GM06990 (cell line): ENCODE data around the gene PTPRE.

Experiments used
- DNase-seq: peaks from one replicate; pipeline ENCODE4 v3.0.0-alpha.2; 2011; ENCODE audit not compliant: insufficient read length; ENCODE audit errors: extremely low read depth
- H3K27me3 ChIP-seq: replicated peaks from 2 replicates; pipeline ENCODE4 v1.6.0; 2011; ENCODE audit warnings: low read length; ENCODE audit not compliant: control insufficient read depth, insufficient read depth
- H3K36me3 ChIP-seq: 2 replicates; pipeline ENCODE4 v1.5.1; 2011; ENCODE audit warnings: low read length; ENCODE audit not compliant: control insufficient read depth, insufficient read depth
- H3K4me3 ChIP-seq: replicated peaks from 2 replicates; pipeline ENCODE4 v1.5.1; 2011; ENCODE audit warnings: low read depth, mild to moderate bottlenecking, control low read depth, low read length
- TF ChIP-seq, protein P1 (sequence below): IDR thresholded peaks from 2 replicates; pipeline ENCODE4 v1.5.1; 2011; ENCODE audit warnings: low read length, control low read depth, mild to moderate bottlenecking, inconsistent platforms; ENCODE audit not compliant: insufficient read depth, poor library complexity, severe bottlenecking

The PTPRE gene

DNA sequence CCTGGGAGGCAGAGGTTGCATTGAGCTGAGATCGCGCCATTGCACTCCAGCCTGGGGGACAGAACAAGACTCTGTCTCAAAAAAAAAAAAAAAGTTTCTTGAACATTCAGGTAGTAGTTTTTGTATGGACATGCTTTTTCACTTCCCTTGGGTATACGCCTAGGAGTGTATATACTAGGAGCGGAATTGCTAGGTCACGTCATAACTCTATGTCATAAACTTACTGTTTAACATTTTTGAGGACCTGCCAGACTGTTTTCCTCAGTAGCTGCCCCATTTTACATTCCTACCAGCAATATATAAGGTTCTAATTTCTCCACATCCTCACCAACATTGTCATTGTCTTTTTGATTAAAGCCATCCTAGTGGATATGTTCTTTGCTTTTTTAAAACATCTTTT lies 167.7 kb downstream of the PTPRE start:
- no peak overlapping the region for H3K4me3 ChIP-seq
- H3K36me3 ChIP-seq, result peaks cover 17% of the 10 kb centered on the region
- DNase-seq, result no peak

DNA sequence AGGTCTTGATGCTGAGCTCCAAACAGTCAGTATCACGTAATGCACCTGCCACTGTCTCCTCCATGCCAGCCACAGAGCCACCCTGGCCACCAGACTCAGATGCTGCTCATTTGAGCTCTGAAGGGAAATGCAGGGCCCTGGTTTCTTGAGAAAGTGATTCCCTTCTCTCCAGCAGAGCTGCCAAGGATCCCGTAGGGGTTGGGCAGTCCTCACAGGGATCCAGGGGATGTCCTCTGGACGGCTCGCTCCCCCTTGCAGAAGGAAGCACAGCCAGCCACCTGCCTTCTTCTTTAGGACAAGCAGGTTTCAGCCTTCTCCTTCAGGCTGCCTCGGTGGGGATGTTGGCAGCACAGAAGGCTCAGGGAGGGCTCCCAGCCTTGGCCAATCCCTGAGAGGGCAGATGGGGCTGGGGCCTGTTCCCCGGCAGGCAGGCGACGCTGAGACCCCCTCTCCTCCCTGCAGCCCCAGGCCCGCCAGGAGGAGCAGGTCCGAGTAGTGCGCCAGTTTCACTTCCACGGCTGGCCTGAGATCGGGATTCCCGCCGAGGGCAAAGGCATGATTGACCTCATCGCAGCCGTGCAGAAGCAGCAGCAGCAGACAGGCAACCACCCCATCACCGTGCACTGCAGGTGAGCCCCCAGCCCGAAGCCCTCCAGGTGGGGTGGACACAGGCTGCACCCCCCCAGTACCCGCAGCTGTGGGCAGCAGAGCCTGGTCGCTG lies 170.4 kb downstream of the PTPRE start:
- Histone ChIP-seq H3K27me3 (no peaks in the 10 kb centered on the region), H3K4me3 (no peak overlapping the region), H3K36me3 (peaks cover 7% of the 10 kb centered on the region)
- no peak for DNase-seq
- TF ChIP-seq, protein P1, sequence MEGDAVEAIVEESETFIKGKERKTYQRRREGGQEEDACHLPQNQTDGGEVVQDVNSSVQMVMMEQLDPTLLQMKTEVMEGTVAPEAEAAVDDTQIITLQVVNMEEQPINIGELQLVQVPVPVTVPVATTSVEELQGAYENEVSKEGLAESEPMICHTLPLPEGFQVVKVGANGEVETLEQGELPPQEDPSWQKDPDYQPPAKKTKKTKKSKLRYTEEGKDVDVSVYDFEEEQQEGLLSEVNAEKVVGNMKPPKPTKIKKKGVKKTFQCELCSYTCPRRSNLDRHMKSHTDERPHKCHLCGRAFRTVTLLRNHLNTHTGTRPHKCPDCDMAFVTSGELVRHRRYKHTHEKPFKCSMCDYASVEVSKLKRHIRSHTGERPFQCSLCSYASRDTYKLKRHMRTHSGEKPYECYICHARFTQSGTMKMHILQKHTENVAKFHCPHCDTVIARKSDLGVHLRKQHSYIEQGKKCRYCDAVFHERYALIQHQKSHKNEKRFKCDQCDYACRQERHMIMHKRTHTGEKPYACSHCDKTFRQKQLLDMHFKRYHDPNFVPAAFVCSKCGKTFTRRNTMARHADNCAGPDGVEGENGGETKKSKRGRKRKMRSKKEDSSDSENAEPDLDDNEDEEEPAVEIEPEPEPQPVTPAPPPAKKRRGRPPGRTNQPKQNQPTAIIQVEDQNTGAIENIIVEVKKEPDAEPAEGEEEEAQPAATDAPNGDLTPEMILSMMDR, result no peak

More for the DNA sequence above, 167.7 kb downstream of the PTPRE start:
- TF ChIP-seq, protein P1, result no peak
- H3K27me3 ChIP-seq, result no peaks in the 10 kb centered on the region

DNA sequence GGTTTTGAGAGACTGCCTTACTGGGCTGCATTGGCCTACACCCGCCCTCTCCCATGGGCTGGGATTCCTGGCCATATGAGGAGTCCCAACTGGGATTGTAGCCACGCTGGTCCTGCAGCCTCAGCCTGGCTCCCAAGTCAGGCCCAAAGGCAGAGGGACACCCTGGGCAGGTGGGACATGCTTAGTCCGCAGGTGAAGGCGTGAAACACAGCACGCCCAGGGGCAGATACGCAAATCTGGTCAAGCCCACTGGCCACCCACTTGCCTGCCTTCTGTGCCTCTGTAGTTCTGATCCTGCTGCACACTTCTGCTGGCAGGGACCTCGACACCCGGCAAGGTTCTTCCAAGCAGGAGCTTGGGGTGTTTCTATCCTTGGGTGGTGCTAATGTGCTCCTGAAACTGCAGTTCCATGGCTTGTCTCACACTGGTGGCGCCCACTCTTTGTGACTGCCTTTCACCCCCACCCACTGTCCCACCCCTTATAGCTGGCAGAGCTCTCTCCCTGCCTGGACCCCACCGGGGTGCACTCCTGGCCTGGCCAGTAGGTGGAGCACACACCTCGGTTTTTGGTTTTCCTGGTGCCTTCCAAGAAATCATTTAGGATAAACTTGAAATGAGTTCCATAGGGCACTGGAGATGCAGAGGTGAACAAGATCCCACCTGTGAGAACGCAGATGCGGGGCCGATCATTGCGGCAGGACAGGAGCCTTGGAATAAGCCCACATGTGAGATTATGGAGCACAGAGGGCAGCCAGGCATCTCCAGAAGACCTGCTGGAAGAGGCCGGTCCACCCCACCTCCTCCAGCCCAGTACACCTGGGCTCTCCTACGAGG lies 171.4 kb downstream of the PTPRE start:
- DNase-seq, result no peak
- Histone ChIP-seq H3K4me3 (no peak overlapping the region), H3K27me3 (no peaks in the 10 kb centered on the region), H3K36me3 (peaks cover 4% of the 10 kb centered on the region)
- TF ChIP-seq, protein P1, result peak; percentile 86

DNA sequence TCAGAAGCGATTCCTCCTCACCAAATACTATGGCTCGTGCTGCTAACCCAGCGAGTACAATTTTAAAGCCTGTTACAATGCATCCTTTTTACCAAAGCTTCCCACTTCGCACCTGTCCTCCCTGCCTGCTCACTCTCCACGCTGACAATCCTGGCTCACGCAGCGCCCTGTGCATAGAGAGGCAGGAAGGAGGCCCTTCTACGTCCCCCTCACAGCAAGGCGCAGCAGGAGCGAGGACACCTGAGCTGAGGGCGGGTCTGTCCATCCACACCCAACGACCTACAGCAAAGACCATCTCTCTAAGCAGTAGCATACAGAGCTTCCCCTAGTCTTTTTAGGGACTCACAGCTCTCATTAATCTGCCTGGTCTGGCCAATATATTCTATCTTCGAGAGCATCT lies 173.3 kb downstream of the PTPRE start:
- TF ChIP-seq, protein P1, result no peak
- H3K36me3 ChIP-seq, result peaks cover 3% of the 10 kb centered on the region
- H3K4me3 ChIP-seq, result no peak overlapping the region
- DNase-seq, result no peak
- H3K27me3 ChIP-seq, result no peaks in the 10 kb centered on the region

DNA sequence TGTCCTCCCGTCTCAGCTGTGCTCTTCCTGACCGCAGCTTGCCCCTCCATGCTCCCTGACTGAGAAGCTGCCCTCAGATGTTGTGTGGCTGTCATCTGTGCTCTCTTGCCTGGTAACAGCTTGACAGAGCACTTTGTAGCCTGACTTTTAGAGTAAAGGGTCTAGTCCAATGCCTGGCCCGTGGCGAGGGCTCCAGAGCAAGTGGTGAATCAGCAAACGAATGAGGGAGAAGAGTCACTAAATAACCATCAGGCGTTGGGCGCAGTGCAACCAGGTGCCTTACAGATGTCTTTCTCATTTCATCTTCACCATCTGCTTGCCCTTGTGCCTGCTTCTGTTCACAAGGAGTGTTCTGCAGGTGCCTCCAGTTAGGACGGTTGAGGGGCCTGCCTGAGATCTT lies 173.7 kb downstream of the PTPRE start:
- peaks cover 3% of the 10 kb centered on the region for H3K36me3 ChIP-seq
- no peak for DNase-seq
- TF ChIP-seq, protein P1, result no peak
- H3K27me3 ChIP-seq, result no peaks in the 10 kb centered on the region
- H3K4me3 ChIP-seq, result no peak overlapping the region
